Upper lobe of right lung (tissue), 1 donor: ENCODE results near the gene ZBTB38. TPM values are rescaled to one million over a fixed set of nuclear protein-coding genes. Genes with fewer than 3 reads are reported as not detected.

Source experiments
- ATAC-seq: fragments of 200-7000 bp; cut with Tn5 transposase; one replicate; pipeline ENCODE4 v1.9.1; 2020; ENCODE audit warnings: mild to moderate bottlenecking, moderate library complexity
- DNase-seq: peaks from one replicate; pipeline ENCODE4 v3.0.0-alpha.2; 2020
- H3K27ac ChIP-seq: fragments of 200-600 bp; one replicate; pipeline ENCODE4 v1.8.0; 2022
- H3K27me3 ChIP-seq: fragments of 200-600 bp; one replicate; pipeline ENCODE4 v1.8.0; 2022; ENCODE audit warnings: mild to moderate bottlenecking
- H3K36me3 ChIP-seq: fragments of 200-600 bp; one replicate; pipeline ENCODE4 v1.8.0; 2022
- H3K4me1 ChIP-seq: fragments of 200-600 bp; one replicate; pipeline ENCODE4 v1.8.0; 2022
- H3K4me3 ChIP-seq: fragments of 200-600 bp; one replicate; pipeline ENCODE4 v1.8.0; 2022; ENCODE audit warnings: mild to moderate bottlenecking
- H3K9me3 ChIP-seq: fragments of 200-600 bp; one replicate; pipeline ENCODE4 v1.8.0; 2022
- CTCF ChIP-seq: fragments of 200-600 bp; IDR thresholded peaks from one replicate; pipeline ENCODE4 v1.8.0; 2022; ENCODE audit warnings: antibody characterized with exemption
- intact Hi-C: fragments of 100-400 bp; cut with DNase I; formaldehyde crosslinking; loops from one replicate; pipeline ENCODE4 v1.11.0; 2022
- long read RNA-seq: library from polyadenylated mRNA; unstranded; transcript quantifications from one replicate; pipeline ENCODE4 v2.0.0, GENCODE V29; 2021
- total RNA-seq: library from RNA; stranded (reverse); fragmentation: NEBNext Ultra II Directional; extraction: Animal tissue kit (Norgen Biotek cat#: 25700); gene quantifications from one replicate; pipeline ENCODE4 v1.2.1, GENCODE V29; 2021
- donor health status: DM: no; HTN: yes; CAD: no; lungs with severe emphysema.

The ZBTB38 gene
- total RNA-seq = 118 TPM
- long read RNA-seq, transcript ZBTB38-201 (1 exons, 3,588 nt) = major isoform, 26 of 59 reads
- long read RNA-seq, transcript ZBTB38-211 (3 exons, 644 nt) = minor isoform, 9 of 59 reads
- long read RNA-seq, partial matches to known transcripts = 2 of 59 reads
- long read RNA-seq, other reads (novel, unspliced or antisense) = 21 of 59 reads

- DNase-seq (peak; percentile 95), ATAC-seq (peak; percentile 96)
- peak within 1 kb of the TSS; percentile 42 for H3K4me3 ChIP-seq
- no peak for TF ChIP-seq CTCF
- peaks cover 51% of the 10 kb centered on the region for H3K4me1 ChIP-seq
- H3K27me3 ChIP-seq = no peaks in the 10 kb centered on the region
- H3K9me3 ChIP-seq = no peaks in the 10 kb centered on the region
- intact Hi-C loops = no loop called here
- H3K27ac ChIP-seq = peak within 1 kb of the TSS; percentile 90
- H3K36me3 ChIP-seq = no peaks in the 10 kb centered on the region
Measured at GRCh38 chr3:141368062-141368924, at the start of gene ZBTB38. TSS of gene ZBTB38 (plus strand) at chr3:141368504. CDS start at chr3:141442389, 73,885 bp downstream.

GRCh38 chr3:141320399-141321108, 47.8 kb upstream of the ZBTB38 start:
- Histone ChIP-seq H3K4me3 (no peak overlapping the region), H3K27ac (no peak overlapping the region), H3K4me1 (peaks cover 7% of the 10 kb centered on the region), H3K27me3 (no peaks in the 10 kb centered on the region), H3K9me3 (no peaks in the 10 kb centered on the region), H3K36me3 (no peaks in the 10 kb centered on the region)
- ATAC-seq = no peak
- no peak for DNase-seq
- TF ChIP-seq CTCF = no peak
- intact Hi-C loops = no loop called here

- Histone ChIP-seq H3K9me3 (no peaks in the 10 kb centered on the region), H3K36me3 (no peaks in the 10 kb centered on the region), H3K27me3 (no peaks in the 10 kb centered on the region), H3K27ac (no peak overlapping the region), H3K4me1 (peaks cover 7% of the 10 kb centered on the region), H3K4me3 (no peak overlapping the region)
- no peak for TF ChIP-seq CTCF
- intact Hi-C loops = no loop called here
- no peak for DNase-seq
- peak; percentile 75 for ATAC-seq
Measured at GRCh38 chr3:141321109-141321497, 47.2 kb upstream of the ZBTB38 start.

- ATAC-seq (no peak), DNase-seq (no peak)
- intact Hi-C loops = no loop called here
- no peak for TF ChIP-seq CTCF
- Histone ChIP-seq H3K9me3 (no peaks in the 10 kb centered on the region), H3K4me1 (peaks cover 7% of the 10 kb centered on the region), H3K27me3 (no peaks in the 10 kb centered on the region), H3K36me3 (no peaks in the 10 kb centered on the region), H3K4me3 (no peak overlapping the region), H3K27ac (no peak overlapping the region)
Measured at GRCh38 chr3:141323936-141324704, 44.2 kb upstream of the ZBTB38 start.

GRCh38 chr3:141326123-141326522, 42.2 kb upstream of the ZBTB38 start:
- H3K36me3 ChIP-seq = no peaks in the 10 kb centered on the region
- intact Hi-C loops = no loop called here
- TF ChIP-seq CTCF = no peak
- DNase-seq = no peak
- no peak overlapping the region for H3K27ac ChIP-seq
- H3K4me3 ChIP-seq = no peak overlapping the region
- no peaks in the 10 kb centered on the region for H3K9me3 ChIP-seq
- no peaks in the 10 kb centered on the region for H3K27me3 ChIP-seq
- peaks cover 2% of the 10 kb centered on the region for H3K4me1 ChIP-seq
- ATAC-seq = no peak
